Measurements from ENCODE around the gene SACM1L.

- no peak for TF ChIP-seq CTCF (IDR thresholded peaks at IDR 0.05; ENCODE audit: low read depth, low read length)
- no peak for TF ChIP-seq MAX (IDR thresholded peaks at IDR 0.05; ENCODE audit: low read depth, low read length)
- no peak for TF ChIP-seq POLR2A (IDR thresholded peaks at IDR 0.05; ENCODE audit: extremely low read depth, insufficient read length)
Measured at GRCh38 chr3:45782381-45782780, 93.2 kb downstream of the SACM1L start.

All from NB4 (cell line).